Measurements from ENCODE around the gene CEP112. TPM values are rescaled to one million over a fixed set of nuclear protein-coding genes. Genes with fewer than 3 reads are reported as not detected.

CEP112 gene
- polyA plus RNA-seq, 1 donor (not counting 4 experiments of a cell fraction or from before 2014, with no cell fraction given) = 2.6 TPM

GRCh38 chr17:65855675-65856074 is 336.3 kb downstream of the CEP112 start:
- Histone ChIP-seq H3K79me2 (ENCODE audit: control insufficient read depth, insufficient read depth, low read length) (no peaks in the 10 kb centered on the region), H3K9me3 (ENCODE audit: control insufficient read depth, low read depth, low read length) (no peaks in the 10 kb centered on the region), H3K27me3 (ENCODE audit: control insufficient read depth, extremely low read depth, insufficient read depth, low read length) (no peaks in the 10 kb centered on the region), H3K9me1 (ENCODE audit: control insufficient read depth, extremely low read depth, insufficient read depth, low read length) (no peaks in the 10 kb centered on the region), H3K4me2 (ENCODE audit: control insufficient read depth, extremely low read depth, insufficient read depth, low read depth, low read length) (peak overlapping the region; percentile 77), H4K20me1 (ENCODE audit: control insufficient read depth, extremely low read depth, insufficient read depth, low read length) (no peaks in the 10 kb centered on the region), H2AFZ (ENCODE audit: control insufficient read depth, low read length) (peak overlapping the region; percentile 77), H3K27ac (ENCODE audit: control insufficient read depth, insufficient read depth, low read length) (peak overlapping the region; percentile 85), H3K4me1 (ENCODE audit: control insufficient read depth, extremely low read depth, insufficient read depth, low read length) (peaks cover 17% of the 10 kb centered on the region), H3K36me3 (ENCODE audit: control insufficient read depth in 2 of 2, extremely low read depth in 1 of 2, insufficient read depth in 2 of 2, low read length in 2 of 2) (no peaks in the 10 kb centered on the region), H3K9ac (ENCODE audit: control insufficient read depth, extremely low read depth, insufficient read depth, low read length) (peak overlapping the region; percentile 61), H3K4me3 (ENCODE audit: control insufficient read depth in 2 of 3, extremely low read depth in 1 of 3, insufficient read depth in 2 of 3, low read depth in 1 of 3, low read length in 3 of 3) (peak overlapping the region in 2 of 3 experiments; percentile 23 to 38)
- FAIRE-seq (no peak), DNase-seq (ENCODE audit: low read depth, low spot score) (no peak)
- dilution Hi-C loops (cut with MboI; ENCODE audit: extremely low pct_ligation_motif_present, low sequenced_read_pairs) = no loop called here
- no peak for TF ChIP-seq CTCF (optimal IDR thresholded peaks at IDR 0.05 in 1 of 3, IDR thresholded peaks at IDR 0.05 in 1 of 3, conservative IDR thresholded peaks at IDR 0.05 in 1 of 3; ENCODE audit: extremely low read depth in 1 of 3, insufficient read depth in 2 of 3, low read length in 3 of 3)
- TF ChIP-seq EZH2 (IDR thresholded peaks at IDR 0.05; ENCODE audit: low read length) = no peak

DNA sequence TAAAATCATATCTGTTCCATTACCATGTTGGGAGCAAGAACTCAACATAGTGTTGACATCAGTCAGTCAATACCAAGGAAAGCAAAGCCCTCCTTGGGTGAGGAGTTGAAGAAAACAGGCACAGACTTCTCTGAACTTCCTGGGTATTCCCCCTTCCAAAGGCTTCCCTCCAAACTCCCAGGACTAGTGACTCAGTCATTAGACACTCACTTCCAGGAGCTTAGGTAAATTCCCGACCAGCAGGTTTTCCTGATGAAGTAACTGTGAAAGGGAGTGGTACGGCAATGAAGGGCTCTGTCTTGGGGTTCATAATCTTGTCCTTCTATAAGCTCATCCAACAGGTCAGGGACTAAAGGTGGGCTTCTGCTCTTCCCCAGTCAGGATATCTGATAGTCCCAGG is 336.7 kb downstream of the CEP112 start:
- H3K27ac ChIP-seq (ENCODE audit: control insufficient read depth, insufficient read depth, low read length) = peak overlapping the region; percentile 85
- H3K4me2 ChIP-seq (ENCODE audit: control insufficient read depth, extremely low read depth, insufficient read depth, low read depth, low read length) = peak overlapping the region; percentile 77
- no peaks in the 10 kb centered on the region for H4K20me1 ChIP-seq (ENCODE audit: control insufficient read depth, extremely low read depth, insufficient read depth, low read length)
- H3K27me3 ChIP-seq (ENCODE audit: control insufficient read depth, extremely low read depth, insufficient read depth, low read length) = no peaks in the 10 kb centered on the region
- H3K9me1 ChIP-seq (ENCODE audit: control insufficient read depth, extremely low read depth, insufficient read depth, low read length) = no peaks in the 10 kb centered on the region
- H3K36me3 ChIP-seq (ENCODE audit: control insufficient read depth in 2 of 2, extremely low read depth in 1 of 2, insufficient read depth in 2 of 2, low read length in 2 of 2) = no peaks in the 10 kb centered on the region
- peak; percentile 50 for DNase-seq (ENCODE audit: low read depth, low spot score)
- peak overlapping the region; percentile 77 for H2AFZ ChIP-seq (ENCODE audit: control insufficient read depth, low read length)
- H3K4me3 ChIP-seq (ENCODE audit: control insufficient read depth in 2 of 3, extremely low read depth in 1 of 3, insufficient read depth in 2 of 3, low read depth in 1 of 3, low read length in 3 of 3) = peak overlapping the region in 2 of 3 experiments; percentile 23 to 38
- H3K4me1 ChIP-seq (ENCODE audit: control insufficient read depth, extremely low read depth, insufficient read depth, low read length) = peaks cover 21% of the 10 kb centered on the region
- no peaks in the 10 kb centered on the region for H3K9me3 ChIP-seq (ENCODE audit: control insufficient read depth, low read depth, low read length)
- TF ChIP-seq EZH2 (IDR thresholded peaks at IDR 0.05; ENCODE audit: low read length) (no peak), CTCF (optimal IDR thresholded peaks at IDR 0.05 in 1 of 3, IDR thresholded peaks at IDR 0.05 in 1 of 3, conservative IDR thresholded peaks at IDR 0.05 in 1 of 3; ENCODE audit: extremely low read depth in 1 of 3, insufficient read depth in 2 of 3, low read length in 3 of 3) (no peak)
- H3K9ac ChIP-seq (ENCODE audit: control insufficient read depth, extremely low read depth, insufficient read depth, low read length) = peak overlapping the region; percentile 61
- dilution Hi-C loops (cut with MboI; ENCODE audit: extremely low pct_ligation_motif_present, low sequenced_read_pairs) = no loop called here
- no peaks in the 10 kb centered on the region for H3K79me2 ChIP-seq (ENCODE audit: control insufficient read depth, insufficient read depth, low read length)
- peak; percentile 98 for FAIRE-seq

All from keratinocyte (primary cell).